Vagina (tissue), 2 donors: Measurements from ENCODE around the gene FOSL1. TPM values are rescaled to one million over a fixed set of nuclear protein-coding genes. Genes with fewer than 3 reads are reported as not detected.
A peak's percentile ranks its signal among the peaks of the same experiment; 100 is the strongest.

Source experiments
- DNase-seq, 2 donors: peaks; one replicate each; pipeline ENCODE4 v3.0.0-alpha.2; 2017; ENCODE audit errors: extremely low spot score in 2 of 2
- H3K27ac ChIP-seq: fragments of 200-600 bp; sonication (generic); one replicate; pipeline ENCODE4 v1.5.1; 2019
- H3K27me3 ChIP-seq: fragments of 200-600 bp; sonication (generic); one replicate; pipeline ENCODE4 v1.5.1; 2019
- H3K36me3 ChIP-seq, 2 donors: fragments of 200-600 bp; sonication (generic); one replicate each; pipeline ENCODE4 v1.5.1; 2017 to 2019
- H3K4me1 ChIP-seq: fragments of 200-600 bp; sonication (generic); one replicate; pipeline ENCODE4 v1.5.1; 2019
- H3K4me3 ChIP-seq, 2 donors: fragments of 200-600 bp; sonication (generic); 1 replicate in 1 of 2; 2 replicates in 1 of 2; pipeline ENCODE4 v1.5.1; 2016 to 2019
- H3K9me3 ChIP-seq: fragments of 200-600 bp; sonication (generic); one replicate; pipeline ENCODE4 v1.5.1; 2019
- POLR2A ChIP-seq, 2 donors: fragments of 450-650 bp; IDR thresholded peaks; one replicate each; pipeline ENCODE4 v1.6.1; 2017; ENCODE audit warnings: antibody characterized with exemption in 2 of 2, mild to moderate bottlenecking in 2 of 2, moderate library complexity in 2 of 2
- POLR2AphosphoS5 ChIP-seq, 2 donors: sonication (generic); formaldehyde crosslinking; IDR thresholded peaks; one replicate each; pipeline ENCODE4 v1.9.0; 2017; ENCODE audit warnings: antibody characterized with exemption in 2 of 2, mild to moderate bottlenecking in 2 of 2, low read depth in 1 of 2; ENCODE audit not compliant: insufficient read depth in 1 of 2
- intact Hi-C: fragments of 100-400 bp; cut with DNase I; formaldehyde crosslinking; loops from one replicate; pipeline ENCODE4 v1.15.1; 2023
- total RNA-seq: library from RNA; depleted of rRNA; stranded (reverse); fragments of >200 nt; gene quantifications from one replicate; pipeline ENCODE4 v1.2.3, GENCODE V29; 2016
- TF ChIP-seq, protein P1 (sequence below), 3 experiments: fragments of 450-650 bp in 2 of 3; fragments of 200-600 bp in 1 of 3; sonication (generic) in 1 of 3; IDR thresholded peaks; one replicate each; pipeline ENCODE4 v1.5.1; 2017 to 2019; ENCODE audit warnings: antibody characterized with exemption in 3 of 3, mild to moderate bottlenecking in 2 of 3, moderate library complexity in 2 of 3

The FOSL1 gene
- total RNA-seq, 1 donor from 2014 or later, result 20.9 TPM

DNA sequence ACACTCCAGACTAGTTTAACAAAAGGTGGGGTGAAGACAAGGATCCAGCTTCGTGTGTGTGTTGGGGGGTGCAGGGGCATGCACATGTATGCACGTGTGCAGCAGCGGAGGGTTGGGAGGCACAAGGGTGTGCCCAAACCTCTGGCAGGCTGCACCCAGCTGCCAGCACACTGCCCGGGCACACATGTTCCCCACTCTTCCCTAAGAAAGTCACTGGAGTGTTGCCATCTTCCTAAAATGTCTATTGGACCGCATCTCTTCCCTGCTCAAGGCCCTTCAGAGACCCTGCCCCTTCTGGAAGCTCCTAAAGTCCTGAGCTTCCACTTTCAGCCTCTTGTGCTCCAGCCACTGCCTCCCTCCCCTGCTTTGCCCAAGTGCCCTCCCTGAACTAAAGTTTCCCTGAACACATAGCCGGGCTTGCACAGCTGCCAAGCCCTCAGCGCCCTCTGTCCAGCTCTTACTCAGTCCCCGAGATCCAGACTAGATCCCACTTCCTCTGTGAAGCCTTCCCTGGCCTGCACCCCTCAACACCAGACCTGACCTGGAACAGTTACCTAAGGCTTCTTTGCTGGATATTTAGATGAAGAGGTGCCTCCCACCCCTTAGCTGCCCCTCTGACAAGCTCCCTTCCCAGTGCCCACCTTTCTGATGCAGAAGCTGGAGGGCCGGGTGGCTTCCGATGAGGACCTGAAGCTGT is 48.2 kb downstream of the FOSL1 start:
- peaks cover 0 to 49% of the 10 kb centered on the region in 2 donors for H3K36me3 ChIP-seq
- no peaks in the 10 kb centered on the region for H3K9me3 ChIP-seq
- intact Hi-C loops, result no loop called here
- H3K4me3 ChIP-seq, result no peak overlapping the region
- DNase-seq, result no peak
- peaks cover 18% of the 10 kb centered on the region for H3K4me1 ChIP-seq
- H3K27me3 ChIP-seq, result no peaks in the 10 kb centered on the region
- H3K27ac ChIP-seq, result no peak overlapping the region
- TF ChIP-seq POLR2AphosphoS5 (IDR thresholded peaks at IDR 0.05; ENCODE audit: insufficient read depth in 1 of 2, low read depth in 1 of 2), result no peak
- TF ChIP-seq POLR2A (IDR thresholded peaks at IDR 0.05), result no peak
- TF ChIP-seq, protein P1, sequence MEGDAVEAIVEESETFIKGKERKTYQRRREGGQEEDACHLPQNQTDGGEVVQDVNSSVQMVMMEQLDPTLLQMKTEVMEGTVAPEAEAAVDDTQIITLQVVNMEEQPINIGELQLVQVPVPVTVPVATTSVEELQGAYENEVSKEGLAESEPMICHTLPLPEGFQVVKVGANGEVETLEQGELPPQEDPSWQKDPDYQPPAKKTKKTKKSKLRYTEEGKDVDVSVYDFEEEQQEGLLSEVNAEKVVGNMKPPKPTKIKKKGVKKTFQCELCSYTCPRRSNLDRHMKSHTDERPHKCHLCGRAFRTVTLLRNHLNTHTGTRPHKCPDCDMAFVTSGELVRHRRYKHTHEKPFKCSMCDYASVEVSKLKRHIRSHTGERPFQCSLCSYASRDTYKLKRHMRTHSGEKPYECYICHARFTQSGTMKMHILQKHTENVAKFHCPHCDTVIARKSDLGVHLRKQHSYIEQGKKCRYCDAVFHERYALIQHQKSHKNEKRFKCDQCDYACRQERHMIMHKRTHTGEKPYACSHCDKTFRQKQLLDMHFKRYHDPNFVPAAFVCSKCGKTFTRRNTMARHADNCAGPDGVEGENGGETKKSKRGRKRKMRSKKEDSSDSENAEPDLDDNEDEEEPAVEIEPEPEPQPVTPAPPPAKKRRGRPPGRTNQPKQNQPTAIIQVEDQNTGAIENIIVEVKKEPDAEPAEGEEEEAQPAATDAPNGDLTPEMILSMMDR (IDR thresholded peaks at IDR 0.05), result no peak

DNA sequence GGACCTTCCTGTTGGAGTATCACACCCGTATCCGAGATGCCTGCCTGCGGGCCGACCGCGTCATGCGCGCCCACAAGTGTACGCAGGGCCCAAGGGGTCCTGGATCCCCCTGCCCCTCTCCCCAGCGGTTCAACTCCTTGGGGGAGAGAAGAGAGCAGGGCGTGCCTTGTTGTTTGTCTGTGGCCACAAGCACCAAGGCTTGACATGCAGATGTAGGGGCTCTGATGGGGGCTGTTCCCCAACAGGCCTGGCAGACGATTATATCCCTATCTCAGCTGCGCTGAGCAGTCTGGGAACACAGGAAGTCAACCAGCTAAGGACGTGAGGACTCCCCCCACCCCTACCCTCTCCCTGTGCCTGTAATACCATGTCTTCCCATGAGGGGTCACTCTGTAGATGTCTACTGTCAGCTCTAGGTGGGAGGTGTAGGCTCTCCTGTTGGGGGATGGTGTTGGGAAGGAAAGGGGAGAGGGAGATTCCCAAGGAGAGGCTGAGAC is 49.1 kb downstream of the FOSL1 start:
- no peaks in the 10 kb centered on the region for H3K27me3 ChIP-seq
- H3K4me3 ChIP-seq, result no peak overlapping the region
- H3K9me3 ChIP-seq, result no peaks in the 10 kb centered on the region
- intact Hi-C loops, result no loop called here
- no peak for TF ChIP-seq POLR2AphosphoS5 (IDR thresholded peaks at IDR 0.05; ENCODE audit: insufficient read depth in 1 of 2, low read depth in 1 of 2)
- TF ChIP-seq, protein P1 (IDR thresholded peaks at IDR 0.05), result peak in 1 of 3 experiments; percentile 8
- no peak overlapping the region for H3K27ac ChIP-seq
- DNase-seq, result no peak
- H3K36me3 ChIP-seq, result peaks cover 0 to 47% of the 10 kb centered on the region in 2 donors
- peaks cover 11% of the 10 kb centered on the region for H3K4me1 ChIP-seq

DNA sequence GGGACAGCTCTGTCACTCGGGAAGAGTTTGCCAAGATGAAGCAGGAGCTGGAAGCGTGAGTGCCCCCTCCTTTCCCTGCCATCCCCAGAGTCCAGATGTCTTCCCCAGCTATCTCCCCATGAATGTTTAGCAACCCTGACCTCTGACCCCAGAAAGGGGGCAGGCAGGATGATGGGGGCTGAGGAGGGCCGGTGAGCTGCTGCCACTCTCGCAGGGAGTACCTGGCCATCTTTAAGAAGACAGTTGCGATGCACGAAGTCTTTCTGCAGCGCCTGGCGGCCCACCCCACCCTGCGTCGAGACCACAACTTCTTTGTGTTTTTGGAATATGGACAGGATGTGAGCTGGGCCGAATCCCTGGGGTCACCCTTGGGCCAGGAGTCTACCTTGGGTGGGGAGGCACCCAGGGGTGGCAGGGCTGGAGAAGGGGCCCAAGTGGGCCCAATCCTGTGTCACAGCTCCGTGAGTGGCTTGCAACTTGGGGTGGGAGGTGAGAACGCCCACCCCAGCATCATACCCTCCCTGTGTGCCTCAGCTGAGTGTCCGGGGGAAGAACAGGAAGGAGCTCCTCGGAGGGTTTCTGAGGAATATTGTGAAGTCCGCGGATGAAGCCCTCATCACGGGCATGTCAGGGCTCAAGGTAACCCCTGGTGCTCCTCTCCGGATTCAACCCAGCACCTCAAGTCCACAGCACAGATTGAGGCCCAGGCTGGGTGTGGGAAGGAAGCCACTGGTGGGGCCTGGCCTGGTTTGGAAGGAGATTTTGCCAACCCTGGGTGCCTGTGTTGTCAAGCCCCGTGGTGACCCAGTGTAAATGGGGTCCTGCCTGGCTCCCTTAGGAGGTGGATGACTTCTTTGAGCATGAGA is 49.7 kb downstream of the FOSL1 start:
- H3K27ac ChIP-seq, result no peak overlapping the region
- no peak for TF ChIP-seq POLR2A (IDR thresholded peaks at IDR 0.05)
- no peak for TF ChIP-seq POLR2AphosphoS5 (IDR thresholded peaks at IDR 0.05; ENCODE audit: insufficient read depth in 1 of 2, low read depth in 1 of 2)
- TF ChIP-seq, protein P1 (IDR thresholded peaks at IDR 0.05), result no peak
- H3K9me3 ChIP-seq, result no peaks in the 10 kb centered on the region
- H3K27me3 ChIP-seq, result no peaks in the 10 kb centered on the region
- intact Hi-C loops, result no loop called here
- DNase-seq, result no peak
- peaks cover 4% of the 10 kb centered on the region for H3K4me1 ChIP-seq
- peaks cover 0 to 41% of the 10 kb centered on the region in 2 donors for H3K36me3 ChIP-seq
- no peak overlapping the region for H3K4me3 ChIP-seq

DNA sequence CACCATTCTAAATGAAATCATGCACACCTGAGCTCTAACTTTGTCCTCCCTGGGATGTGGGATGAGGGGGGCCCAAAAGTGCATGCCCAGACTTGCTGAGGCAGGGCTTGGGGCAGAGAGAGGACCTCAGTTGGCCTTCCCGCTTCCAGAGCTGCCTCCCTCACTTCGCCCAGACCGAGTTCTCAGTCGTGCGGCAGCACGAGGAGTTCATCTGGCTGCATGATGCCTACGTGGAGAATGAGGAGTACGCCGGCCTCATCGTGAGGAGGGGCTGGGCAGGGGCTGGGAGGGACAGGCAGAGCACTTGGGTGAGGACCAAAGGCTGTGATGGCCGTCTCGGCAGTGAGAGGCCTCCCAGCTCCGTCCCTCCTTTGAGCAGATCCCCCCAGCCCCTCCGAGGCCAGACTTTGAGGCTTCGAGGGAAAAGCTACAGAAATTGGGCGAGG is 50.4 kb downstream of the FOSL1 start:
- Histone ChIP-seq H3K4me1 (no peaks in the 10 kb centered on the region), H3K27me3 (no peaks in the 10 kb centered on the region), H3K4me3 (no peak overlapping the region), H3K36me3 (peaks cover 0 to 34% of the 10 kb centered on the region in 2 donors), H3K9me3 (no peaks in the 10 kb centered on the region), H3K27ac (no peak overlapping the region)
- no peak for DNase-seq
- intact Hi-C loops, result loop anchor here (10.0 kb wide), 1 partner anchor 1835 kb away; no protein-coding TSS in a partner anchor
- TF ChIP-seq POLR2A (IDR thresholded peaks at IDR 0.05) (no peak), POLR2AphosphoS5 (IDR thresholded peaks at IDR 0.05; ENCODE audit: insufficient read depth in 1 of 2, low read depth in 1 of 2) (no peak)
- TF ChIP-seq, protein P1 (IDR thresholded peaks at IDR 0.05), result no peak
